Measurements from ENCODE around the gene PDSS2.
"Not testable (repeated sequence)": the region's sequence is repeated elsewhere in the genome, so short reads cannot be mapped to it uniquely, and the experiment has no call there.

Gene PDSS2

GRCh38 chr6:107459283-107460082 lies at the start of gene PDSS2:
Gene PDSS2, minus strand, starts transcription at chr6:107459564. Its CDS starts 279 bp downstream, at chr6:107459285.
- DNase-seq (ENCODE audit: low read depth in 2 of 2), result peak; percentile 98 to 99

GRCh38 chr6:107506145-107506544 lies 46.8 kb upstream of the PDSS2 start:
- DNase-seq (ENCODE audit: low read depth in 2 of 2), result no peak

- DNase-seq (ENCODE audit: low read depth in 2 of 2), result no peak
Observed at GRCh38 chr6:107504270-107505026, 45.1 kb upstream of the PDSS2 start.

- DNase-seq (ENCODE audit: low read depth in 2 of 2), result no peak
Observed at GRCh38 chr6:107496892-107497684, 37.7 kb upstream of the PDSS2 start.

- DNase-seq (ENCODE audit: low read depth in 2 of 2), result no peak
Observed at GRCh38 chr6:107495971-107496370, 36.6 kb upstream of the PDSS2 start.

GRCh38 chr6:107495196-107495643 lies 35.9 kb upstream of the PDSS2 start:
- DNase-seq (ENCODE audit: low read depth in 2 of 2), result no peak

GRCh38 chr6:107493158-107494057 lies 34.0 kb upstream of the PDSS2 start:
- no peak for DNase-seq (ENCODE audit: low read depth in 2 of 2)

GRCh38 chr6:107491760-107492660 lies 32.6 kb upstream of the PDSS2 start:
- no peak for DNase-seq (ENCODE audit: low read depth in 2 of 2)

- no peak for DNase-seq (ENCODE audit: low read depth in 2 of 2)
Observed at GRCh38 chr6:107491138-107491609, 31.8 kb upstream of the PDSS2 start.

GRCh38 chr6:107490566-107491137 lies 31.3 kb upstream of the PDSS2 start:
- DNase-seq (ENCODE audit: low read depth in 2 of 2), result no peak

GRCh38 chr6:107489636-107490565 lies 30.5 kb upstream of the PDSS2 start, which contains the start of gene SOBP:
Gene SOBP, plus strand, starts transcription at chr6:107490117. Its CDS starts 500 bp downstream, at chr6:107490617.
- no peak for DNase-seq (ENCODE audit: low read depth in 2 of 2)

- DNase-seq (ENCODE audit: low read depth in 2 of 2), result no peak
Observed at GRCh38 chr6:107488875-107489635, 29.7 kb upstream of the PDSS2 start.

GRCh38 chr6:107488174-107488874 lies 29.0 kb upstream of the PDSS2 start:
- no peak for DNase-seq (ENCODE audit: low read depth in 2 of 2)

- DNase-seq (ENCODE audit: low read depth in 2 of 2), result no peak
Observed at GRCh38 chr6:107485157-107485556, 25.8 kb upstream of the PDSS2 start.

GRCh38 chr6:107479089-107479690 lies 19.8 kb upstream of the PDSS2 start:
- DNase-seq (ENCODE audit: low read depth in 2 of 2), result no peak

GRCh38 chr6:107475826-107476225 lies 16.5 kb upstream of the PDSS2 start:
- not testable (repeated sequence) for DNase-seq (ENCODE audit: low read depth in 2 of 2)

All from stimulated activated CD8-positive, alpha-beta memory T cell treated with anti-CD3 and anti-CD28 coated beads, Interleukin-15, amount 100 ng/mL, for 48 hours (primary cell).